Measurements from ENCODE around the gene POGK.

POGK gene

DNA sequence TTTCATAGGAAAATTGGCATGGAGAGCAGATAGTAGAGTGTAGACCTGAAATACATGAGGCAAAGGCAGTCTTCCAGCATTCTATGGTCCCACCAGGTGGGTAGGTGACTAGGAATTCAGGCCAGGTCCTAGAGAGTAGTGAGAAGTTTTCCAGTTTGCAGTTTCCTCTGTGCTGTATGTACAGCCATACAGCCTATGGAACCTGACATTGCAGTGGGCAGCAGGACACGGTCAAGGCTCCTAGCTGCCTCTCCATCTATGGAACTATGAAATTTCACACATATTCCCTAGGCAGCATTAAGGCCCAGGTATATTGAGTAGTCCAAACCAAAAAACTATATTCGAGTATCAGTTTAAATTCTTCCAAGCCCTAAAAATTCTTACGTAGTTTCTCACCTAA, 16.3 kb downstream of the POGK start:
- peaks cover 6% of the 10 kb centered on the region for H3K4me1 ChIP-seq (ENCODE audit: control insufficient read depth, insufficient read depth, low read length)
- H3K36me3 ChIP-seq (ENCODE audit: control insufficient read depth, insufficient read depth, low read length), result peaks cover 43% of the 10 kb centered on the region
- no peaks in the 10 kb centered on the region for H3K27me3 ChIP-seq (ENCODE audit: control insufficient read depth, insufficient read depth, low read length, poor library complexity, severe bottlenecking)
- no peaks in the 10 kb centered on the region for H3K9me3 ChIP-seq (ENCODE audit: control insufficient read depth, low read length)
- WGBS, 2 experiments, result 85 to 96% methylated on average over 2 to 3 of the region's 3 CpGs
- H3K4me3 ChIP-seq (ENCODE audit: insufficient read depth, low read depth, low read length), result no peak overlapping the region
- H3K27ac ChIP-seq (ENCODE audit: insufficient read depth, low read depth, low read length, poor library complexity, severe bottlenecking), result no peak overlapping the region

DNA sequence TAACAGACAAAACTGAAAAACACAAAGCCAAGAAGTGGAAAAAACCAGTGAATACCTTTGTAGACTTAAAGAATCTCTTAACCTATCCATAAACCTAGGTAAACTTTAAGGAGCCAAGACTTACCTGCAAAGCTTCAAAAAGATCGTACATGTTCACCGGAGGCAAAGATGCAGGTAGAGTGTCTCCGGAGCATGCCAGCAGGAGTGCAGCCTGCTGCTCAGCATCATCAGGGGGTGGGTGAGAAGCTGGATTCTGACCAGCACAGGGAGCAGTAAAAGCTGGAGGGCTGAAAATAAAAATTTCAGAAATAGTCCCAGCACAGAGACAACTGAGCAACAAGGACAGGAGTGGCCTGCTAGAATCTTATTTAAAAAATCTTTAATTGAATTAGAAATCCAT, 18.7 kb downstream of the POGK start:
- no peaks in the 10 kb centered on the region for H3K27me3 ChIP-seq (ENCODE audit: control insufficient read depth, insufficient read depth, low read length, poor library complexity, severe bottlenecking)
- H3K9me3 ChIP-seq (ENCODE audit: control insufficient read depth, low read length), result no peaks in the 10 kb centered on the region
- peaks cover 34% of the 10 kb centered on the region for H3K36me3 ChIP-seq (ENCODE audit: control insufficient read depth, insufficient read depth, low read length)
- H3K4me3 ChIP-seq (ENCODE audit: insufficient read depth, low read depth, low read length), result no peak overlapping the region
- peaks cover 6% of the 10 kb centered on the region for H3K4me1 ChIP-seq (ENCODE audit: control insufficient read depth, insufficient read depth, low read length)
- 93 to 95% methylated on average over 3 of the region's 3 CpGs for WGBS, 2 experiments
- no peak overlapping the region for H3K27ac ChIP-seq (ENCODE audit: insufficient read depth, low read depth, low read length, poor library complexity, severe bottlenecking)

DNA sequence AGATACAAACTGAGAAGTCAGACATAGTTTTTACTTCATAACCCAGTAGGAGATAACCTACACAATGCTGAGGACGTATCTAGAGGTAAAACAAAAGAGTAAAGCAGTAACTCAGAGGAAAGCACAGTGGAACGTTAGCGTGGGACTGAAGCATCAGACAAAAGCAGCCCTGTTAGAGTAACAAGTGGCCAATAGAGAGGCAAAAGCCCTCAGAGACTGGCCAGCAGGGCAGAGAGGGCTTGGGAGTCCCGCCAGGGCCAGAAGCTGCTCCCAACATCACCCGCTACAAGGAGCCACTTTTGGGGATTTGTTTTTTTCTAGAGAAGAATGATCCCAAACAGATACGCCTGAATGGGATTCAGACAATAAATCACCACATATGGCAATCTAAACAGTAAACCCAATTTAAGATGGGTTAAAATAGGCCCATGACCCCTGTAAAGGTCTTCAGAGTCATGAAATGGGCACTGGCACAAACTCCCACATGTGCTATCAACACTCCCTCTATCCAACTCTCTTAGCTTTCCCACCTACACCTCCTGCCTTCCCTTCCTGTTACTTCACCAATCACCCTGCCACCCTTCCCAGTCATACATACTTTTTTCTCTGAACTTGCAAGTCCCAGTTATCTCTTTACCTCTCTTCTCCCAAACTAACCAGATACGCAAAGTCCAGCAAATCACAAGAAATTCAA, 19.6 kb downstream of the POGK start:
- no peaks in the 10 kb centered on the region for H3K9me3 ChIP-seq (ENCODE audit: control insufficient read depth, low read length)
- H3K4me1 ChIP-seq (ENCODE audit: control insufficient read depth, insufficient read depth, low read length), result peaks cover 6% of the 10 kb centered on the region
- H3K27ac ChIP-seq (ENCODE audit: insufficient read depth, low read depth, low read length, poor library complexity, severe bottlenecking), result peak overlapping the region; percentile 19
- H3K4me3 ChIP-seq (ENCODE audit: insufficient read depth, low read depth, low read length), result no peak overlapping the region
- no peaks in the 10 kb centered on the region for H3K27me3 ChIP-seq (ENCODE audit: control insufficient read depth, insufficient read depth, low read length, poor library complexity, severe bottlenecking)
- 66 to 75% methylated on average over 7 of the region's 7 CpGs for WGBS, 2 experiments
- H3K36me3 ChIP-seq (ENCODE audit: control insufficient read depth, insufficient read depth, low read length), result peaks cover 39% of the 10 kb centered on the region

DNA sequence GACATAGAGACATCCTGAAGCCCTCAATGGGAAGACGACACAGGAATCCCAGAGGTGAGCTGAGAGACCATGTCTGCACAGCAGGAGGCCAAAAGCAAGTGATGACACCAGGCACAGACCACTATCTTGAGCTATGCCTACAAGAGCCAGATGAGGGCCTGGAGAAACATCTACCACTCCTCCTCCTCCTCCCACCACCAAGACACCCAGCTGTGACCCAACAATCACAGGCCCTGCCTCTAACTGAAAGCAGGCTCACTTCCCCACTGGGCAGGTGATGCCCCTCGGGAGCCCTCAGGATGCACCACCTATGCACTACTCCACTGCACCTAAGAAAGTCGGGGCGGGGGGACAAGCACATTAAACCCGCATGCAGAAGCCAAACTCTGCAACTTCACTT, 20.3 kb downstream of the POGK start:
- H3K27ac ChIP-seq (ENCODE audit: insufficient read depth, low read depth, low read length, poor library complexity, severe bottlenecking), result no peak overlapping the region
- peaks cover 6% of the 10 kb centered on the region for H3K4me1 ChIP-seq (ENCODE audit: control insufficient read depth, insufficient read depth, low read length)
- no peaks in the 10 kb centered on the region for H3K9me3 ChIP-seq (ENCODE audit: control insufficient read depth, low read length)
- H3K4me3 ChIP-seq (ENCODE audit: insufficient read depth, low read depth, low read length), result no peak overlapping the region
- 71 to 73% methylated on average over 5 of the region's 5 CpGs for WGBS, 2 experiments
- no peaks in the 10 kb centered on the region for H3K27me3 ChIP-seq (ENCODE audit: control insufficient read depth, insufficient read depth, low read length, poor library complexity, severe bottlenecking)
- H3K36me3 ChIP-seq (ENCODE audit: control insufficient read depth, insufficient read depth, low read length), result peaks cover 46% of the 10 kb centered on the region

DNA sequence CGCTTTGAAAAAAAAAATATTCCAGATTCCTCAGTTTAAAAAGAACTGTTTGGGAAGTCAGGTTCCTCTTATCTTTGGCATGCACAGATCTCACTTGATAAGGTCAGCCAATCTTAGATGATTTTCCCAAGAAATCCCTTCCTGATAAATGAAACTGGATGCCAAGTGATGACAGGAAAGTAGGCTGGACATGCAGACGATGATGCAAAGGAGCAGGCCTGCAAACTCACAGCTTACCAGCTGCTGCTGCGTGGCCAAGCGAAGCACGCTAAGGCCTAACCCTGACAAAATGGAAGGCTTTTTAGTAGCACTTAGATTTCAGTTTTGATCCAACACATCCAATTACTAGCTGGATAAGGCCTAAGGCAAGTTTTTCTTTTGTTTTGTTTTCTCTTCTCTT, 26.7 kb downstream of the POGK start:
- H3K36me3 ChIP-seq (ENCODE audit: control insufficient read depth, insufficient read depth, low read length), result peaks cover 44% of the 10 kb centered on the region
- no peaks in the 10 kb centered on the region for H3K9me3 ChIP-seq (ENCODE audit: control insufficient read depth, low read length)
- H3K27me3 ChIP-seq (ENCODE audit: control insufficient read depth, insufficient read depth, low read length, poor library complexity, severe bottlenecking), result no peaks in the 10 kb centered on the region
- 94 to 96% methylated on average over 4 to 5 of the region's 5 CpGs for WGBS, 2 experiments
- H3K4me3 ChIP-seq (ENCODE audit: insufficient read depth, low read depth, low read length), result no peak overlapping the region
- no peaks in the 10 kb centered on the region for H3K4me1 ChIP-seq (ENCODE audit: control insufficient read depth, insufficient read depth, low read length)
- H3K27ac ChIP-seq (ENCODE audit: insufficient read depth, low read depth, low read length, poor library complexity, severe bottlenecking), result no peak overlapping the region

DNA sequence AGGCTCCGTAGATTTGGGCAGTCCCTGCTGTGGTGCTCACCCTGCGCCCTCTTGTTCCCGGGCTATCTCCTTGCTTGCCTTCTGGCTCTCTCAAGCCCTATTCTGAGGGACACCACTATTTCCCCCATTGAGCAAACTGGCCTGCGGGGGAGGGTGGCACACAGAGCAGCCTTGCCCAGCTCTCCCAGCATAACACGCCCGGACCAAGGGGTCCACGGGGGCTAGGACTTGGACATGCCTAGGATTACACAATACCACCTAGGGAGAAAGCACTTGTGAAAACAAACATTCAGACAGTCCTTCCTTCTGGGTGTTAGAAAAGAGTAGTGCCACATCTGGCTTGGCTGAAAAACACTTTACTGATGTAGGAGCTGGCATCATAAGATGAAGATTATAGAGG, 29.4 kb downstream of the POGK start:
- H3K9me3 ChIP-seq (ENCODE audit: control insufficient read depth, low read length), result no peaks in the 10 kb centered on the region
- peaks cover 31% of the 10 kb centered on the region for H3K36me3 ChIP-seq (ENCODE audit: control insufficient read depth, insufficient read depth, low read length)
- H3K4me1 ChIP-seq (ENCODE audit: control insufficient read depth, insufficient read depth, low read length), result no peaks in the 10 kb centered on the region
- no peak overlapping the region for H3K4me3 ChIP-seq (ENCODE audit: insufficient read depth, low read depth, low read length)
- no peak overlapping the region for H3K27ac ChIP-seq (ENCODE audit: insufficient read depth, low read depth, low read length, poor library complexity, severe bottlenecking)
- H3K27me3 ChIP-seq (ENCODE audit: control insufficient read depth, insufficient read depth, low read length, poor library complexity, severe bottlenecking), result no peaks in the 10 kb centered on the region
- WGBS, 2 experiments, result 82 to 88% methylated on average over 7 of the region's 7 CpGs

DNA sequence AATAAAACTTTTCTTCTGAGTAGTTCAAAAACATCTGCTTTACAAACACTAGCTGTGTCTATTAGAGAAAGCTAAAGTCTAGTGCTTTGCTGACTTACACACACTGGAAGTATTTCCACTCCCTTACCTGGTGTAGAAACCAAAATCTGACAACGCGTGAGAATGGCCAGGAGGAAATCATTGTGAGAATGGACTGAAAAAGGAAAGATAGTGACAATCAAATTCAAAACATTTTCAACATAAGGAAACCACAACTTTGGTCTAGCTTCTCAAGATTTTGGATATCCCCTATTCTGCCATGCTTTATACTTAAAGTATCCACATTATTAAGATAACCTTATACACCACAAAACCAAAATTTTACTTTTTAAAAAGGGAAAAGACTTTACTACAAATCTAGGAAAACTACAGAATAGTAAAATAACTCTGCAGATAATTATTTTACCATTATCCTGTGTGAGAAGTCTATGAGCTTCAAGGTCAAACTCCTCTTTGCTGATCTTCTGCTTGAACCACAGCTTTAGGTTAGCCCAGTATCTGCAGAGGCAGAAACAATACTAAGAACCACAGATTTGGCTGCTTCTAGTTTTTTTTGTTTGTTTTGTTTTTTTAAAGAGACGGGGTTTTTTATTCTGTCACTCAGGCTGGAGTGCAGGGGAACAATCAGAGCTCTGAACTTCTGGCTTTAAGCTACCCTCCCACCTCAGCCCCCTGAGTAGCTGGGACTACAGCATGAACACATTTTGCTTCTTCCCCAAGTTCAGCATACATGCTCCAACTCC, 30.2 kb downstream of the POGK start:
- no peaks in the 10 kb centered on the region for H3K27me3 ChIP-seq (ENCODE audit: control insufficient read depth, insufficient read depth, low read length, poor library complexity, severe bottlenecking)
- no peaks in the 10 kb centered on the region for H3K9me3 ChIP-seq (ENCODE audit: control insufficient read depth, low read length)
- no peak overlapping the region for H3K4me3 ChIP-seq (ENCODE audit: insufficient read depth, low read depth, low read length)
- H3K27ac ChIP-seq (ENCODE audit: insufficient read depth, low read depth, low read length, poor library complexity, severe bottlenecking), result no peak overlapping the region
- H3K4me1 ChIP-seq (ENCODE audit: control insufficient read depth, insufficient read depth, low read length), result no peaks in the 10 kb centered on the region
- WGBS, 2 experiments, result 40 to 84% methylated on average over 1 to 3 of the region's 3 CpGs
- H3K36me3 ChIP-seq (ENCODE audit: control insufficient read depth, insufficient read depth, low read length), result peaks cover 24% of the 10 kb centered on the region

DNA sequence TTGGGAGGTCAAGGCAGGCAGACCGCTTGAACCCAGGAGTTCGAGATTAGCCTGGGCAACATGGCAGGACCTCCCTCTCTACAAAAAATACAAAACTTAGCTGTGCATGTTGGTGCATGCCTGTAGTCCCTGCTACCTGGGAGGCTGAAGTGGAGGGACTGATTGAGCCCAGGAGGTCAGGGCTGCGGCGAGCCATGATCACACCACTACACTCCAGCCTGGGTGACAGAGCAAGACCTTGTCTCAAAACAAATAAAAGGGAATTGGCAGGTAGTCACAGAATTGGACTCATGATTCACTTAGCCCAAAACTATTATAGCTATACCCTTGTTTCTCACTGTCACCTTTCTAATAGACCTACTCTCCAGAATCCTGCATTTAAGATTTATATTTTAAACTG, 31.3 kb downstream of the POGK start:
- Histone ChIP-seq H3K36me3 (ENCODE audit: control insufficient read depth, insufficient read depth, low read length) (peaks cover 21% of the 10 kb centered on the region), H3K4me3 (ENCODE audit: insufficient read depth, low read depth, low read length) (no peak overlapping the region), H3K27me3 (ENCODE audit: control insufficient read depth, insufficient read depth, low read length, poor library complexity, severe bottlenecking) (no peaks in the 10 kb centered on the region), H3K9me3 (ENCODE audit: control insufficient read depth, low read length) (no peaks in the 10 kb centered on the region), H3K27ac (ENCODE audit: insufficient read depth, low read depth, low read length, poor library complexity, severe bottlenecking) (no peak overlapping the region), H3K4me1 (ENCODE audit: control insufficient read depth, insufficient read depth, low read length) (no peaks in the 10 kb centered on the region)
- 91 to 95% methylated on average over 4 of the region's 4 CpGs for WGBS, 2 experiments

DNA sequence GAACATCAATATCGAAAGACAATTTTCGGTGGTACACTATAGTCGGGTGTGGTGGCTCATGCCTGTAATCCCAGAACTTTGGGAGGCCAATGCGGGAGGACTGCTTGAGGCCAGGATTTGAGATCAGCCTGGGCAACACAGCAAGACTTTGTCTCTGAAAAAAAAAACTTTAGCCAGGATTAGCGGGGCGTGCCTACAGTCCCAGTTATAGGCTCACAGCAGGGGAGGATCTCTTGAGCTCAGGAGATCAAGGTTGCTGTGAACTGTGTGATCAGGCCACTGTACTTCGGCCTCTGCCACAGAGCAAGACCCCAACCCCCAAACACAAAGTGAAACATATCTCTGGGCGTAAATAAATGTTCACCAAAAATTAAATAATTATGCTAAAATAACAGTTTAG, 35.2 kb downstream of the POGK start:
- H3K9me3 ChIP-seq (ENCODE audit: control insufficient read depth, low read length), result no peaks in the 10 kb centered on the region
- H3K27me3 ChIP-seq (ENCODE audit: control insufficient read depth, insufficient read depth, low read length, poor library complexity, severe bottlenecking), result no peaks in the 10 kb centered on the region
- WGBS, 2 experiments, result 93 to 95% methylated on average over 7 to 8 of the region's 8 CpGs
- H3K4me3 ChIP-seq (ENCODE audit: insufficient read depth, low read depth, low read length), result no peak overlapping the region
- peaks cover 5% of the 10 kb centered on the region for H3K36me3 ChIP-seq (ENCODE audit: control insufficient read depth, insufficient read depth, low read length)
- no peak overlapping the region for H3K27ac ChIP-seq (ENCODE audit: insufficient read depth, low read depth, low read length, poor library complexity, severe bottlenecking)
- no peaks in the 10 kb centered on the region for H3K4me1 ChIP-seq (ENCODE audit: control insufficient read depth, insufficient read depth, low read length)

DNA sequence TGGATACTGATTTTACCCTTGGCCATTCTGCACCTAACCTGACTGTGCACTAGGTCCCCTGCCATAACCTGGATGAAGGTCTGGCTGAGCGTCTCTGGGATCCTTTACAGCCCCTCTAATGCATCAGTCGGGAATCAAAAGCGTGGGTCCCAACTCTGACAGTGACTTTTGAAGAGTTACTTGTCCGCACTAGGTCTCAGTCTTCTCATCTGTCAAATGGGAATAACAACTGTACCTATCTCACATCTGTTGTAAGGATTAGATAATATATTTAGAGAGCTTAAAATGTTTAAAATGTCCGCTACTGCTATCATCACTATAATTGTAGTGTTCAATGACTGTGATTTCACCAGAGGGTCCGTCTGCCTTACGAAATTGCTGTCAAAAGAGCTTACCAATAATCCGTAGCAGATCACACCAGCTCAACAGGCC, 36.0 kb downstream of the POGK start:
- 34 to 35% methylated on average over 8 of the region's 8 CpGs for WGBS, 2 experiments
- peak overlapping the region; percentile 90 for H3K4me3 ChIP-seq (ENCODE audit: insufficient read depth, low read depth, low read length)
- H3K9me3 ChIP-seq (ENCODE audit: control insufficient read depth, low read length), result no peaks in the 10 kb centered on the region
- no peaks in the 10 kb centered on the region for H3K27me3 ChIP-seq (ENCODE audit: control insufficient read depth, insufficient read depth, low read length, poor library complexity, severe bottlenecking)
- H3K4me1 ChIP-seq (ENCODE audit: control insufficient read depth, insufficient read depth, low read length), result no peaks in the 10 kb centered on the region
- H3K27ac ChIP-seq (ENCODE audit: insufficient read depth, low read depth, low read length, poor library complexity, severe bottlenecking), result no peak overlapping the region
- peaks cover 5% of the 10 kb centered on the region for H3K36me3 ChIP-seq (ENCODE audit: control insufficient read depth, insufficient read depth, low read length)
